A549 (cell line): ENCODE measurements around the gene LOXHD1.

Source experiments
- BHLHE40 ChIP-seq: IDR thresholded peaks from 2 replicates; pipeline ENCODE4 v1.6.1; 2012; ENCODE audit warnings: low read depth, low read length, inconsistent platforms
- CEBPB ChIP-seq, 2 experiments: fragments of >200 bp in 1 of 2; sonication (Bioruptor Twin) in 1 of 2; formaldehyde crosslinking in 1 of 2; IDR thresholded peaks; 2 replicates each; pipeline ENCODE4 v1.6.1; 2012 to 2016
- CTCF ChIP-seq: fragments of >200 bp; sonication (Bioruptor Twin); formaldehyde crosslinking; IDR thresholded peaks from 3 replicates; pipeline ENCODE4 v1.5.1; 2016
- EP300 ChIP-seq, 2 experiments: fragments of >200 bp; sonication (Bioruptor Twin); formaldehyde crosslinking; IDR thresholded peaks; 2 replicates in 1 of 2; 3 replicates in 1 of 2; pipeline ENCODE4 v1.6.1; 2016 to 2017
- HOXA7 ChIP-seq: fragments of 250-450 bp; sonication (Bioruptor Pico); IDR thresholded peaks from 2 replicates; pipeline ENCODE4 v1.5.0; 2020; ENCODE audit warnings: mild to moderate bottlenecking, moderate library complexity
- JUN ChIP-seq, 2 experiments: fragments of >200 bp; sonication (Bioruptor Twin); formaldehyde crosslinking; IDR thresholded peaks; 2 replicates in 1 of 2; 3 replicates in 1 of 2; pipeline ENCODE4 v1.6.1; 2016 to 2017
- MAX ChIP-seq: IDR thresholded peaks from 2 replicates; pipeline ENCODE4 v1.6.1; 2012
- MAZ ChIP-seq: fragments of 150-350 bp; IDR thresholded peaks from 2 replicates; pipeline ENCODE4 v1.6.1; 2014; ENCODE audit warnings: antibody characterized with exemption, low read depth, low read length, borderline replicate concordance
- NPAS2 ChIP-seq: fragments of 250-450 bp; sonication (Bioruptor Pico); IDR thresholded peaks from 2 replicates; pipeline ENCODE4 v1.8.0; 2022; ENCODE audit warnings: mild to moderate bottlenecking, moderate library complexity, borderline replicate concordance
- POLR2A ChIP-seq: IDR thresholded peaks from 2 replicates; pipeline ENCODE4 v1.6.1; 2012; ENCODE audit warnings: mild to moderate bottlenecking, low read length
- POLR2AphosphoS2 ChIP-seq: conservative IDR thresholded peaks from 2 replicates; pipeline ENCODE4 v1.6.1; 2012; ENCODE audit warnings: low read length, improper control_type of control experiment, inconsistent platforms
- SREBF2 ChIP-seq: fragments of 450-650 bp; IDR thresholded peaks from 2 replicates; pipeline ENCODE4 v1.6.1; 2014; ENCODE audit warnings: mild to moderate bottlenecking, moderate library complexity
- TF ChIP-seq, protein P1 (sequence below): IDR thresholded peaks from 2 replicates; pipeline ENCODE4 v1.6.1; 2012

DNA sequence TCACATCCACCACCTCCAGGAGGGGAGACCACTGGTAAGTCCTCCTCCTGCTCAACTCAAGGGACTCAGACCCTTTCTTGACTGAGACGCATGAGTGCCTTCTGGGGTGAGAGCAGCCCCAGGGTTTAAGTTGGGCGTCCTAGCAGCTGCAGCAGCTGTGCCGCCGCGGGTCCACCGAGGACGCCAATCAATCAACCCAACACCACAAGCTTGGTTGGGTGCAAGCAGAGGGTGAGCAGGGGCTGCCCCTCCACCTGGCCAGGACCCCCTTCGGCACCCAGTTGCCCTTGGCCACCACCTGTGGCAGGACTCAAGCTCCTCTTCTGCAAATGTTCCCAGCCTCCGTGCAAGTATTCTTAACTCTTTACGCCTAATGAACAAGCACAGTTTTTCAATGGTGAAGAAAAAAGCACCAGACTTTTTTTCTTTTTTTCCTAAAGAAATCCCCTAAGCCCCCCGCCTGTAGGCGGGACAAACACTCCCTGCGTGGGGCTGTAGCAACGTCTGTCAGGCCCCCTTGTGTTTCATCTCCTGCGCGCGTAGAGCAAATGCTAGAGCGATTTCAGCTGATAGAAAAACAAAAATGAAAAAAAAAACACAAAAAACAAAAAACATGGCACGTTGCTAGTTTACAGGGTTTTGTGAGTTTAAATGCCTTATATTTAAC is 197.1 kb downstream of the LOXHD1 start:
- TF ChIP-seq CTCF (no peak), POLR2AphosphoS2 (no peak), MAX (no peak), EP300 (IDR thresholded peaks at IDR 0.05) (no peak), MAZ (no peak), POLR2A (no peak), CEBPB (IDR thresholded peaks at IDR 0.05) (no peak), NPAS2 (CRISPR knock-in tag) (no peak), JUN (IDR thresholded peaks at IDR 0.05) (no peak), SREBF2 (no peak), HOXA7 (CRISPR knock-in tag) (no peak), BHLHE40 (no peak)
- TF ChIP-seq, protein P1, sequence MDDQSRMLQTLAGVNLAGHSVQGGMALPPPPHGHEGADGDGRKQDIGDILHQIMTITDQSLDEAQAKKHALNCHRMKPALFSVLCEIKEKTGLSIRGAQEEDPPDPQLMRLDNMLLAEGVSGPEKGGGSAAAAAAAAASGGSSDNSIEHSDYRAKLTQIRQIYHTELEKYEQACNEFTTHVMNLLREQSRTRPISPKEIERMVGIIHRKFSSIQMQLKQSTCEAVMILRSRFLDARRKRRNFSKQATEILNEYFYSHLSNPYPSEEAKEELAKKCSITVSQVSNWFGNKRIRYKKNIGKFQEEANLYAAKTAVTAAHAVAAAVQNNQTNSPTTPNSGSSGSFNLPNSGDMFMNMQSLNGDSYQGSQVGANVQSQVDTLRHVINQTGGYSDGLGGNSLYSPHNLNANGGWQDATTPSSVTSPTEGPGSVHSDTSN: no peak
